GM18909 (cell line): ENCODE data around the gene DUSP23.

Experiments used
- ATAC-seq: cut with Tn5 transposase; IDR thresholded peaks from one replicate; pipeline ENCODE4 v1.9.1; 2021; ENCODE audit warnings: mild to moderate bottlenecking; ENCODE audit not compliant: unreplicated experiment, poor library complexity

DUSP23 gene

DNA sequence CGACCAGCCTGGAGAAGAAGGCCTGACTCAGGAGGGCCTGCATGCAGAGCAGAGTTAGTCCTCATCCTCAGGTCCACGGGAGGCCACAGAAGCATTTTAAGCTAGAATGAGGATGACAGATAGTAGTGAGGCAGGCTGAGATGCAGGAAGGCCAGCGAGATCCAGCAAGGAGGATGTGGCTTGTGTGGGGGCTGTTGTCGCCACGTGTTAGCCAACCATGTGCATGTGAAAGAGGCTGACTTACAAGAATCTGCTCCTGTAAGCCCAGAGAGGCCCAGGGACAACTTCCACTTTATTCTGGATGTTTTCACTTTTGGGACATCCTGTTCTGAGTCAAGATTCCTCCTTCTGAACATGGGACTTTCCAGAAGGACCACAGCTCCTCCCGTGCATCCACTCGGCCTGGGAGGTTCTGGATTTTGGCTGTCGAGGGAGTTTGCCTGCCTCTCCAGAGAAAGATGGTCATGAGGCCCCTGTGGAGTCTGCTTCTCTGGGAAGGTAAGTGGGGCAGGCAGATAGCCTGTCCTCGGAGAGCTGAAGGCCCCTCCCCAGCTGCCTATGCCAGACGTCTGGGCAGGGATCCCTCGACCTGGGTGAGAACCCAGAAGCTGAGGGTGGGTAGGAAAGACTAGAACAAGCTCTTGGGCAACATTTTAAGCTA, 45.8 kb downstream of the DUSP23 start, which contains the start of gene SLAMF8:
Gene SLAMF8 (plus strand): TSS at position 433 of the 661 bp plus-strand sequence. CDS start 26 bp downstream, at position 459.
- peak; percentile 55 for ATAC-seq

DNA sequence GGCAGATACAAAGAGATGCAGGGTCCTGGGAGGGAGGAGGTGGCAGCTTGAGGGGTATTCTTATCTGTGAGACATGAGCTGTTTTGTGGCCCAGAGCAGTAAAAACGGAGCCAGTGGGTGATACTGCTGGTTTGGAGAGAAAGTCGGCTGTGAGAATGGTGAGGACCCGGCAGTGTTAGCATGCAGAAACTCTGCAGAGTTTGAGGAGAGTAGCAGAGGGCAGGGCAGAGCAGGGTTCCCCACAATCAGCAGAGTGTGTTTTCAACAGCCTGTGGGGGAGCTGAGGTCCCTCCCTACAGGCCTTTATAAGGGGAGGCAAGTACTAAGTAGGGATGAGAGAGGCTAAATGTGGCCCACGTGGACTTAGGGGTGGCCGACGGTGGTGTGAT, 46.3 kb downstream of the DUSP23 start:
- no peak for ATAC-seq

DNA sequence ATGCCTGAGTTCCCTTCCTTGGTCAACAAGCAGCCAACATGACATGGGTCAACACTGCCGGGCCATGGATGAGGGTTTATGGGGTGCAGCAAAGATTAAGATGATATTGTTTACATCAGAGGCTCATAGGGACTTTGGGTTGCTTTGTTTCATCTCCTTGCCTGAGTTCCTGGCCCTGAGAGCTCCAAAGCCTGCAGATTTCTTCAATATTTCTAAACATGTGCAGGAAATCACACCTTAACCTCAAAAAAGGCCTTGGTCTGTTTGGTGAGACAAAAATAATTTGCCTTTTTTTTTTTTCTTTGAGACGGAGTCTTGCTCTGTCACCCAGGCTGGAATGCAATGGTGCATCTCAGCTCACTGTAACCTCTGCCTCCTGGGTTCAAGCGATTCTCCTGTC, 46.8 kb downstream of the DUSP23 start:
- ATAC-seq, result no peak

DNA sequence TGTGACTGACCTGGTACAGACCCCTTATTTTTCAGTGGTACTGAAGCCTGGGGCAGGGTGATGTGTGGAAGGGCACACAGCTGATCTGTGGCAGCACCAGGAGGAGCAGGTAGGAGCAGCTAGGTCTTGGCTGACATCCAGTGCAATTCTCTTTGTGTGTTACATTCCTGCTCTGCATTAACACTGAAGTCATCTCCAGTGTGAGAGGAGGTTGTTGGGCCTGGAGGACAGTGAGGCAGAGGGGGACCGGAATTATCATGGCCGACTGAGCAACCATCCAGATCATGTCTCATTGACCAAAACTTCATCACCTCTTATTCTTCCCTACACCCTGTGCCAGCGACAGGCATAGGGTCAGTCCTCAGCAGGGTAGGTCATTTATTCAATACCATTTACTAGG, 47.4 kb downstream of the DUSP23 start:
- no peak for ATAC-seq

DNA sequence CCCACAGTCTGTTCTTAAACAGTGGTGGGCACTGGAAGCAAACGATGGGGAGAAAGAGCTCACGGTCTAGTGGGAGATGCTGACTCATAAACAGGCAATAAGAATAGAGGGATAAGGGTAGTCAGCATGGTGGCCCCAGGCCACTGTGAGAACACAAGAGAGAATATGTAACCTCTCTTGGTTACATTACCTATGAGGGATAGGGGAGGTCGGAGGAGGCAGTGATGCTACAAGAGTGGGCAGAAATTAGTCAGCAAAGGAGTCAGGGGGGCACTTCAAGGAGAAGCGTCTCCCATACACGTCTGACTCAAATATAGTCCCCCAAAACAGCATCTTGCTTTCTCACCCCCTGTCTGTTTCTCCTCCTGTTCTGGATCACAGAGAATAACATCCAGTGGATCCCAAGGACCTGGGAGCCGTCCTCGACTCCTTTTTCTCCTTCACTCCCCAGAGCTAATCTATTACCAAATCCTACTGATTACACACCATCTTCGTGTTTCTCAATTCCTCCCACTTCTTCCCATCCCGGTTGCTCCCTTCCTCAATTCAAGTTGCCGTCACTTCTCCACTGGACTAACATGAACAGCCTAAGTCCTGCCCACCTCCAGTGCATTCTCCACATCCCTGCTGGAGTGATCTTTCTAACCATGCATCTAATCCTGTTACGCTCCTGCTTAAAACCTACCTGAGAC, 48.0 kb downstream of the DUSP23 start:
- no peak for ATAC-seq

DNA sequence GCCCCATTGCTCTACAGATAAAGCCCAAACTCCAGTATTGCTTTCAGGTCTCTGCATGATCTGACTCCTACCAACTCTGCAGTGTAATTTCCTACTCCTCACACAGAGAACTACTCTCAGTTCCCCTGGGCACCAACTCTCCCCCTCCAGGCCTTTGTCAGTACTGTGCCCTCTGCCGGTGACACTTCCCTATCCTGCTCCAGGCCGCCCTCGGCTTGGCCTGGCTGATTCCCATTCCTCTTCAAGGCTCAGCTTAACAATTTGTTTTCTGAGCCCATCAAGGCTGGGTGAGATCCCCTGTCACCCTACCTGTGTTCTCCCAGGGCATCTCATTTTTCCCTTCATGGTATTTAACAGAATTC, 48.5 kb downstream of the DUSP23 start:
- peak; percentile 82 for ATAC-seq

DNA sequence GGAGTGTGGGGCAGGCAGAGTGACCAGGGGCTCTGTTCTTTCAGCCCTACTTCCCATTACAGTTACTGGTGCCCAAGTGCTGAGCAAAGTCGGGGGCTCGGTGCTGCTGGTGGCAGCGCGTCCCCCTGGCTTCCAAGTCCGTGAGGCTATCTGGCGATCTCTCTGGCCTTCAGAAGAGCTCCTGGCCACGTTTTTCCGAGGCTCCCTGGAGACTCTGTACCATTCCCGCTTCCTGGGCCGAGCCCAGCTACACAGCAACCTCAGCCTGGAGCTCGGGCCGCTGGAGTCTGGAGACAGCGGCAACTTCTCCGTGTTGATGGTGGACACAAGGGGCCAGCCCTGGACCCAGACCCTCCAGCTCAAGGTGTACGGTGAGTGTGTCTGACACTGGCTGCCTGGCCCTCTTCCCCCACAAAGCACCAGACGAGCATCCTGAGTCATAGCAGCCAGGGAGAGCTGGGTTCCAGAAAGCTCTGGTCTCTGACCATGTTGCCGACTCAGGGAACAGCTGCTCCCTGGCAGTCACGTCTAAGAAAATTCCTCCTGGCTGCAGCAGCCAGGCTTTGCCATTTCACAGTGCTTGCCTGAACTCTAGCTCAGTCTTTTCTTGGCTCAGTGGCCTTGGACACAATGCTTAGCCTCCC, 49.2 kb downstream of the DUSP23 start:
- ATAC-seq, result no peak

DNA sequence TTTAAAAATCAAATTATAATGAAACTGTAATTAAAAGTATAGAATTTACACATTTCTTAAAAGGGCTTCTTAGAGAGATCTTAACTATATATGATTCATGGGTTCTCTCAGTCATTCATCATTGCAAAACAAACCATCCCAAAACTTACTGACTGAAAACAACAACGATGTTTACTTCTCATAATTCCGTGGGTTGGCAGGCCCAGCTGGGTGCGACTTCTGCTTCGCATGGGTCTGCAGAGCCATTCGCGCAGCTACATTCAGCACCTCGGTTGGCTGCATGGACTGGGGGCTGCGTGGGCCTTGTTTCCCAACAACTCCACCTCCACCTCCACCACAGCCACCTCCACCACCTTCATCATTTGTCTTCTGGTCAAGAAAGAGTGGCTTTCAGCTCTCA, 50.0 kb downstream of the DUSP23 start:
- ATAC-seq, result no peak

DNA sequence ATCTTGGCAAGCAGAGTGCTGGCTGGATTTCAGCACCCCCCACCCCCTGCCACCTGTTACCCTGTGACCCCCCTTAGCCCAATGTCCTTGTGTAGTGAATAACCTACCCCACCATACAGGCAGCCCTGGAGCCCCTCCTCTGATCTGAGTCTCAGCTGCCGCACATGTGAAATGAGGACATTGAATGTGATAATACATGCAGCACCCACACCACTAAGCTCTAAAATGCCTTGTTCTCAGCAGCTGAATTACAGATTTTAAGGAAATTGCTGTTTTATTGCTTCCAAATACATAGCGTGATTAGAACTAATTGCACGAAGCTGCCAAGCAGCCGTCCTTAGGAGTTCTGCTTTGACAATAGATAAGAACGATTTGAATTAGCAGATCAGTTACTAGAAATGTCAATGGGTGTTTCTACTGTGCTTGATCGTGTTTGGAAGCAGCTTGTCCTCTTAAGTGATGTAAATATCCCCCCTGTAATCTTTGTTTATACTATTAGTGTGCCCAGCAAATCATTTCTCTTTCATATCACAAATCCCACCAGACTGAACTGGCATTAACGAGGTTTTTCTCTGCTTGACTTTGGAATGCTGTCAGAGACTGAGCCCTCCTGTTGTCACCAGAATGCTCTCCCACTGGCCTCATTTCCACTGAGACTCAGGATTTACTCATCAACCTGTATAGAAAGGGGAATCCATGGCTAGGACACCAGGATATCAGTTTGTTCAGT, 50.8 kb downstream of the DUSP23 start:
- ATAC-seq, result no peak
